ENCODE data around the gene CHERP.

The CHERP gene, protein sequence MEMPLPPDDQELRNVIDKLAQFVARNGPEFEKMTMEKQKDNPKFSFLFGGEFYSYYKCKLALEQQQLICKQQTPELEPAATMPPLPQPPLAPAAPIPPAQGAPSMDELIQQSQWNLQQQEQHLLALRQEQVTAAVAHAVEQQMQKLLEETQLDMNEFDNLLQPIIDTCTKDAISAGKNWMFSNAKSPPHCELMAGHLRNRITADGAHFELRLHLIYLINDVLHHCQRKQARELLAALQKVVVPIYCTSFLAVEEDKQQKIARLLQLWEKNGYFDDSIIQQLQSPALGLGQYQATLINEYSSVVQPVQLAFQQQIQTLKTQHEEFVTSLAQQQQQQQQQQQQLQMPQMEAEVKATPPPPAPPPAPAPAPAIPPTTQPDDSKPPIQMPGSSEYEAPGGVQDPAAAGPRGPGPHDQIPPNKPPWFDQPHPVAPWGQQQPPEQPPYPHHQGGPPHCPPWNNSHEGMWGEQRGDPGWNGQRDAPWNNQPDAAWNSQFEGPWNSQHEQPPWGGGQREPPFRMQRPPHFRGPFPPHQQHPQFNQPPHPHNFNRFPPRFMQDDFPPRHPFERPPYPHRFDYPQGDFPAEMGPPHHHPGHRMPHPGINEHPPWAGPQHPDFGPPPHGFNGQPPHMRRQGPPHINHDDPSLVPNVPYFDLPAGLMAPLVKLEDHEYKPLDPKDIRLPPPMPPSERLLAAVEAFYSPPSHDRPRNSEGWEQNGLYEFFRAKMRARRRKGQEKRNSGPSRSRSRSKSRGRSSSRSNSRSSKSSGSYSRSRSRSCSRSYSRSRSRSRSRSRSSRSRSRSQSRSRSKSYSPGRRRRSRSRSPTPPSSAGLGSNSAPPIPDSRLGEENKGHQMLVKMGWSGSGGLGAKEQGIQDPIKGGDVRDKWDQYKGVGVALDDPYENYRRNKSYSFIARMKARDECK

DNA sequence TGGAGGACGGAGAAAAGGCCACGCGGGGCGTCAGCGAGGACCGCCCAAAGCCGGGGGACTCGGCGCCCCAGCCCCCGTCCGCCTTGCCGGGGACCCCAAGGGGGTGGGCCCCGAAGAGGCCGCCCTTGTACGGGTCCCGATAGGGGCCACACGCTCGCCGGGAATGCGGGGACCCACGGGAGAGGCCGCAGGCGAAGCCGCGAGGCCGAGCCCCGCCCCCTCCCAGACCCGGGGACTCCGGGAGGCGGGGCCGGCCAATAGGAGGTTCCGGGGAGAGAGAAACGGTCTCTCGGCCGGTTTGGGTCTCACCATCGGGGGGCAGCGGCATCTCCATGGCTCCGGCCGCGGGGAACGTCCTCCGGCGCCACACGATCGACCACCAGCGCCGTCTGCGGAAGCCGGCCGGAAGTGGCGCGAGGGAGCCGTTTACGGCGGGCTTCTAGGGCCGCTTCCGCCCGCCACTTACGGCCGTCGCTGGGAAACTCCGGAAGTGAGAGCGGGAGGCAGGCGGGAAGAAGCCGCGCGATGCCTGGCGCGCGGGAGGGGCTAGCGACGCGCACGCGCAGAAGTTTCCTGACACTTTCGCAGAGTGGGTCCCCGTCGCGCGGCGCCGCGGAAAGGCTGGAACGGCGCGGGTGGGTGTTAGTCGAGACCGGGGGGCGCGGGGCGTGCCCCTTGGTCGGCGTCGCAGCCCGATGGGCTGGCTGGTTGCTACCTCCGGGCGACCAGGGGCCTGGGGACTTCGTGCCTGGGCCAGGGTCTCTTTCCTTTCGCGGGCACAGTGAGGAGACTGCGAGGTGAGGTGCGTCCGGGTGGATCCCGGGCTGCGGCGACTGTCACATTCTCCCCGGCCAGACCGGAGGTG is at the start of gene CHERP:
CHERP (minus strand) TSS at position 393 of the 865 bp plus-strand sequence; CDS start at position 334, 59 bp downstream.
- DNase-seq (ENCODE audit: low spot score in 2 of 2) (peak; percentile 87 to 89), ATAC-seq (ENCODE audit: low read depth) (peak; percentile 84)
- Mint-ChIP-seq H3K4me3 (peak within 1 kb of the TSS; percentile 95), H3K27ac (peak within 1 kb of the TSS; percentile 90), H3K9me3 (no peaks in the 10 kb centered on the region), H3K4me1 (peaks cover 38% of the 10 kb centered on the region), H3K27me3 (no peaks in the 10 kb centered on the region), H3K36me3 (peaks cover 21% of the 10 kb centered on the region)

DNA sequence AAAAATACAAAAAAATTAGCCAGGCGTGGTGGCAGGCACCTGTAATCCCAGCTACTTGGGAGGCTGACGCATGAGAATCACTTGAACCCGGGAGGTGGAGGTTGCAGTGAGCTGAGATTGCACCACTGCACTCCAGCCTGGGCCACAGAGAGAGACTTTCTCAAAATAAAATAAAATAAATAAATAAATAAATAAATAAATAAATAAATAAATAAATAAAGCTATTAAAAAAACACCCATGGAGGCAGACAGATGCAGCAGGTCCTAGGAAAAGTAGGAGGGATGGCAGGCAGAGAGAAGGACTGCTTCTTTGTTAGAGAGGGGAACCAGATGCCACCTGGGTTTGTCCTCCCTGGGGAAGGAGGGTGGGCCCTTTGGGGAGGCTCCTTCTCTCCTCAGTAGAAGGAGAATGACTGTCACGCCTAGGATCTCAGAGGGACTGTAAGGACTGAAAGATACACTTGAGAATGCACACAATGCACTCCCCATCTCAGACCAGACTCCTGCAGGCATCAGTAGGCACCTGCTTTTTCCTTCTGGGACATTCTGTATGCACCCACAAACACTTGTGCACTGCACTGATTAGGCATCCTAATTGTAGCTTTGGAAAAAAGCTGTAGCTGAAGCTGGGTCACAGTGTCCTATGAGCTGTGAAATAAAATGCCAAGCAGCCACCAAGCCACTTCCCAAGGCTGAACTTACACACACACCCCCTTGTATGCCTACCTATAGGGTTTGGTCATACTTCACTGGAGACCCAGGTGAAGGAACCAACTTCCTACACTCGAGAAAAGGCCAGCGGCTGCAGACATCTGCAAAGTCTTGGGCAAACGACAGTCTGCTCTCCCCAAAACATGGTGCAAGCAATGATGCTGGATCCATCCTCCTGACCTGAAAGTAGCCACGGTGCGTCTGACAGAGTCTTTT is 48.9 kb upstream of the CHERP start:
- H3K9me3 Mint-ChIP-seq = no peaks in the 10 kb centered on the region
- H3K27me3 Mint-ChIP-seq = no peaks in the 10 kb centered on the region
- ATAC-seq (ENCODE audit: low read depth) (no peak), DNase-seq (ENCODE audit: low spot score in 2 of 2) (no peak)
- H3K4me1 Mint-ChIP-seq = peaks cover 67% of the 10 kb centered on the region
- no peaks in the 10 kb centered on the region for H3K36me3 Mint-ChIP-seq
- no peak overlapping the region for H3K4me3 Mint-ChIP-seq
- no peak overlapping the region for H3K27ac Mint-ChIP-seq

DNA sequence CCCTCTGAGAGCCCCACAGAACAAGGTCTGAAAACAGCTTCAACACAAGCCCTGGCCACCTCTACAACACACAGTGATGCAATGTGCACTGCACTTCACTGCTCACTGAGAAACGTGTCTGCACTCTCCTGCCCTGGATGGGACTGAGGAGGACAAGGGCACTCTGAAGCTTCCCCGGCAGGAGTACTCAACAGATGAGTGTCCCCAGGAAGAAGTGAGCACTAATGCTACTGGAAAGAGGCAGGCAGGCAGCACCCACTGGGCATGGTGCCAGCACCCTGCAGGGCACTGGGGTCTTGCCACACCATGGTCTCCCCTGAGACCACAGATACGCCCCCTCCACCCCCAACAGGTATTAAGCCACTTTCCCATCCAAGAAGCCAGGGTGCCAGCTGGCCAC is 47.7 kb upstream of the CHERP start:
- no peak overlapping the region for H3K4me3 Mint-ChIP-seq
- no peaks in the 10 kb centered on the region for H3K9me3 Mint-ChIP-seq

DNA sequence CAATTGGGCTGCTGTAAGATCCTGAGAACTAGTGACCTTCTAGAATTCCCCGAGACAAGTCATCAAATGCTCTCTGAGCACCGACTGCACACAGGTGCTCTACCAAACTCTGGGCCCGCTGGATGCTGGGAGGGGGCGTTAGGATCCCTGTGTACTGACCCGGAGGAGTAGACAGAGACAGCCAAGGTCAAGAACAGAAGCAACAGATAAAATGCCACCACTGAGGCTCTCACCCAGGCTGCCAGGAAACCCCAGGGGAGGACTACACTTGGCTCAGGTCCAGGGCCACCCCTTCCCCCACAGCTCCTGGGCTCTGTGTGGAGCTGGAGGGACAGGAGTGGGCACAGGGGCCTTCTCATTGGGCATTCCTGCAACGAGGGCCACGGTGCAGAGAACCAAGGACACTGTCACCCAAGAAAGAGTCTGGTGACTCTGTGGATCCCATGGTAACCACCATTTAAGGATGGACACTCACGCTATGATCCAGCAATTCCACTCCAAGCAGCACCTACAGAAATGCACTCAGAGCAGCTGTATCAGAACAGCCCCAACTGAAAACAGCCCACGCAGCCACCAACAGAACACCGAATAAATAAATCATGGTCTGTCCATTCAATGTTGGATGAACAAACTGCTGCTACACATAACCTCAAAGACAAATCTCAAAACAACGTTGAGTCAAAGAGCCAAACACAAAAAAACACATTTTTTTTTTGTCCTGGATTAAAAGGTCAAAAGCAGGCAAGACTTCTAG is 46.8 kb upstream of the CHERP start:
- peak overlapping the region; percentile 93 for H3K4me3 Mint-ChIP-seq
- no peaks in the 10 kb centered on the region for H3K9me3 Mint-ChIP-seq
- no peaks in the 10 kb centered on the region for H3K27me3 Mint-ChIP-seq
- H3K27ac Mint-ChIP-seq = peak overlapping the region; percentile 99
- peaks cover 53% of the 10 kb centered on the region for H3K4me1 Mint-ChIP-seq
- peaks cover 2% of the 10 kb centered on the region for H3K36me3 Mint-ChIP-seq
- peak; percentile 2 for ATAC-seq (ENCODE audit: low read depth)
- DNase-seq (ENCODE audit: low spot score in 2 of 2) = no peak

More for the DNA sequence above, 47.7 kb upstream of the CHERP start:
- Mint-ChIP-seq H3K27ac (peak overlapping the region; percentile 99), H3K36me3 (peaks cover 2% of the 10 kb centered on the region), H3K4me1 (peaks cover 61% of the 10 kb centered on the region), H3K27me3 (no peaks in the 10 kb centered on the region)
- DNase-seq (ENCODE audit: low spot score in 2 of 2) = no peak
- ATAC-seq (ENCODE audit: low read depth) = no peak

DNA sequence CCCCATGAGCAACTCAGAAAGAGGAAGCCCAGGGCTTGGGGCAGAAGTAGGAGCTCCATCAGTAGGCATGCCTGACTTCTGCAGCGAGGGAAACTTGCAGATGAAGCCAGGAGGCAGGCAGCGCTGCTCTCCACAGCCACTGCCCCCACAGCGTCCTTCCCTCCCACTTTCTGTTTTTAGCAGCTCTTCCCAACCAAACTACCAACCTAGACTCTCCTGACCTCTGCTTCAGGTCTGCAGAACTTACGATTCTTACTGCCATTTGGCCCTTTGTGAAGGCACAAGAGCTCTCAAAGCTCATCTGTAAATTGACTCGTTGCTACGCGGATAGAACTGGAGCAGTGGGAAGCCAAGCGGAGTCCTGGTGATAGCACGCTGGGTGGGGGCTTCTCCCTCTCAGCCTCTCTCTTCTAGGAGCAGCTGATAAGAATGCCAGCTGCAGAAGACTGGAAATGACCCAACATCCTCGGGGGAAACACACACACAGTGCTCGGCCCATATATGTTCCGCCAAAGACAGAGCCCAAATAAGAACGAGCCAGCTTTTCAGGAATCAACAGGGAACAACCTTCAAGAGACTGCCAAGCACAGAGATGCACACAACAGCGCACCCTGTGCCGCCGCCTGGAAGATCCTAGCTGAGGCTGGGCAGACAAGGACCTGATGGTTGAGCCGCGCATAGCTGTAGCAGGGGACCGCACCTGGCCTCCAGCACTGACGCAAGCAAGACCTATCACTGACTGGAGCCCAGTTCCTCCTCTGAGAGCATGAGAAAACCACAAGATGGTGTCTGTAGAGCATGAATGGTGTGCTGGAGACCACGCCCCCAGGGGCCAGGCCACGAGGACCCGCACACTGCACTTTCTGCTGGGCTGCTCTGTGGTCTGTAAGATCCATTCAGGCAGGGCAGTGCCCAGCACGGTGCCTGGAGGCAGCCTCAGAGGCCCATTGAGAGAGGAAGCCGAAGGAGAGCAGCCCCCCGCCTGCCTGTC is 45.9 kb upstream of the CHERP start:
- peaks cover 2% of the 10 kb centered on the region for H3K36me3 Mint-ChIP-seq
- peaks cover 50% of the 10 kb centered on the region for H3K4me1 Mint-ChIP-seq
- H3K27ac Mint-ChIP-seq = peak overlapping the region; percentile 99
- peak; percentile 79 to 82 for DNase-seq (ENCODE audit: low spot score in 2 of 2)
- H3K27me3 Mint-ChIP-seq = no peaks in the 10 kb centered on the region
- H3K4me3 Mint-ChIP-seq = peak overlapping the region; percentile 93
- no peaks in the 10 kb centered on the region for H3K9me3 Mint-ChIP-seq
- ATAC-seq (ENCODE audit: low read depth) = peak; percentile 65

DNA sequence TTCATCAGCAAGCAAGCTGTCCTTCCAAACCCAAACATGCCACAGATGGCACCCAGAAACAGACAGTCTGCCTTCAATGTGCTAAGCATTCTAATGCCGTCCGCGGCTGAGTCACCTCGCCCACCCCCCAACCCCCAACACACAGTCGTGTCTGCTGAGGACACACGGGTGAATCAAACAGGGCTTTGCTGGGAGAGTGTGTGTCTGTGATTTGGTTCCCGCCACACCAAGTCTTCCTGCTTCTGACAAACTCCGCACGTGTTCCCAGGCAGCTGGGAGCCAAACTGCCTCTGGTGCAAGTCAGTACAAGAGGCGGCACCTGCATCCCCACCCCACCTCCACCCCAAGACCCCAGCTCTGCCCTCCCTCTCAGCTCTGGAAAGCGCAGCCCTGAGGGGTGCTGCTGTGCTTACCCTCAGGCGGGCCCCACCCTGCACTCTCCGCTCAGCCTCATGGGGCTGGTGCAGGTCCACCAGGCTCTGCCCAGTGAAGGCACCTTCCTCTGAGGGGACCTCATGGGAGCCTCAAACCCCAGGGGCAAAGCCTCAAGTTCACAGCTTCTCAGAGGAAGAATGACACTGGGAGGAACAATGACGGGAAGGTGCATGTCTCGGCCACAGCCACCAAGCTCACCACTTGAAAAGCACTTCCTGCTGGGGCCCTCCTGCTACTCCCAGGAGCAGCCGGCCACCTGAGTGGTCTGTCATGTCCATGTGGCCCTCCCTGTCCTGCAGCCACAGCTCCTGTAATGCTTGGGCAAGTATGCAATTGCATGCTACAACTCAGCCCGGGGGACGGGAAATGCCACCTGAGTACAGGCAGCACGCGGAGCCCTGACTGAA is 45.0 kb upstream of the CHERP start:
- Mint-ChIP-seq H3K36me3 (peaks cover 2% of the 10 kb centered on the region), H3K9me3 (no peaks in the 10 kb centered on the region), H3K27me3 (no peaks in the 10 kb centered on the region), H3K4me1 (peaks cover 54% of the 10 kb centered on the region), H3K4me3 (peak overlapping the region; percentile 93), H3K27ac (peak overlapping the region; percentile 99)
- DNase-seq (ENCODE audit: low spot score in 2 of 2) = peak; percentile 77 to 81
- no peak for ATAC-seq (ENCODE audit: low read depth)

DNA sequence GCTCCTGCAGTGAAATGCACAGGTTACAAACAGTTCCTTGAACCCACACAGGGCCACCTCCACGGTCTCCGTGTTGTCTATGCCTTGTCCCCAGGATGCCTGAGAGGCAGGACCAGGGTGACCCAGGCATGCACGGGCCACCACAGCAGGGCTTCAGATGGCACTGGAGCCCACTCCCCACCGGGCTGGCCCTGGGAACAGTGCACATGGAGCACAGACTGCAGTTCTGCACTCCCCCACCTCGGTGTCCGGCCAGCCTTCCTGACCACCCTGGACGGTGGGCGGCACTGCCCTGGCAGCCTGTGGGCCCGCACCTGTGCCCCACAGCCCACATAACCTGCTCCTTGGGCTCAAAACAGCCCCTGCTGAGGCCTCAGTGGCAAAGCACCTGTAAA is 44.2 kb upstream of the CHERP start:
- peak overlapping the region; percentile 99 for H3K27ac Mint-ChIP-seq
- peak overlapping the region; percentile 93 for H3K4me3 Mint-ChIP-seq
- H3K9me3 Mint-ChIP-seq = no peaks in the 10 kb centered on the region
- DNase-seq (ENCODE audit: low spot score in 2 of 2) = peak in 1 of 2 donors; percentile 51
- peaks cover 54% of the 10 kb centered on the region for H3K4me1 Mint-ChIP-seq
- no peak for ATAC-seq (ENCODE audit: low read depth)
- H3K36me3 Mint-ChIP-seq = peaks cover 2% of the 10 kb centered on the region
- no peaks in the 10 kb centered on the region for H3K27me3 Mint-ChIP-seq

DNA sequence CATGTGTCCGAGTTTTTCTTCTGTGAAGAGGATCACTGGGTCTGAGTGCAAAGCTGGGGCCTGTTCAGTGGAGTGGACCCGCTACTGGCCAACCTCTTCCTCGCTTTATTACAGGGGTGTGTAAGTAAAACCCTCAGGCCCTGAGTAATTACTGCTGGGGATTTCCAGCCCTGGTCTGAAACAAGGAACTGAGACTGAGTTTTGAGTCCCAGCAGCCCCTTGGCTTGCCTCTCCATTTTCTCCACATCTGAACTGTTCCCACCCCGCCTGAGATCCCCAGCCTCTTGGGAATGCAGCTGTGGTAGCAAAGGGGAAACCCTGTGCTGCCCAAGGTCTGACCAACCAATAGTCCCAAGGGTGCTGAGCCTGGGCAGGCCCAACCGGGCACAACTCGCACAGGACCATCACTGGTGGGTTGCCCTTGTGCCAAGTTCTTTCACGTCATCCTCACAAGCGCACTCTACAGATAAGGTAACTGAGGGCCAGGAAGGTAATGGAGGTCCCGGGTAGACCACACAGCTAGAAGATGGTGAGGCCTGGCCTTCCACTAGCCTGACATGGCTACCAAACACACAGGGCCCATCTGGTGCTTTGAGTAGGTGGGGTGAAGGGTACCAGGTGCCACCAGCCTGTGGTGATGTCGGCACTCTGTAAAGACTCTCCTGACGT is 43.7 kb upstream of the CHERP start:
- Mint-ChIP-seq H3K4me1 (peaks cover 51% of the 10 kb centered on the region), H3K4me3 (peak overlapping the region; percentile 93), H3K27me3 (no peaks in the 10 kb centered on the region), H3K27ac (peak overlapping the region; percentile 99), H3K36me3 (peaks cover 2% of the 10 kb centered on the region), H3K9me3 (no peaks in the 10 kb centered on the region)
- DNase-seq (ENCODE audit: low spot score in 2 of 2) (peak; percentile 69 to 71), ATAC-seq (ENCODE audit: low read depth) (peak; percentile 43)

DNA sequence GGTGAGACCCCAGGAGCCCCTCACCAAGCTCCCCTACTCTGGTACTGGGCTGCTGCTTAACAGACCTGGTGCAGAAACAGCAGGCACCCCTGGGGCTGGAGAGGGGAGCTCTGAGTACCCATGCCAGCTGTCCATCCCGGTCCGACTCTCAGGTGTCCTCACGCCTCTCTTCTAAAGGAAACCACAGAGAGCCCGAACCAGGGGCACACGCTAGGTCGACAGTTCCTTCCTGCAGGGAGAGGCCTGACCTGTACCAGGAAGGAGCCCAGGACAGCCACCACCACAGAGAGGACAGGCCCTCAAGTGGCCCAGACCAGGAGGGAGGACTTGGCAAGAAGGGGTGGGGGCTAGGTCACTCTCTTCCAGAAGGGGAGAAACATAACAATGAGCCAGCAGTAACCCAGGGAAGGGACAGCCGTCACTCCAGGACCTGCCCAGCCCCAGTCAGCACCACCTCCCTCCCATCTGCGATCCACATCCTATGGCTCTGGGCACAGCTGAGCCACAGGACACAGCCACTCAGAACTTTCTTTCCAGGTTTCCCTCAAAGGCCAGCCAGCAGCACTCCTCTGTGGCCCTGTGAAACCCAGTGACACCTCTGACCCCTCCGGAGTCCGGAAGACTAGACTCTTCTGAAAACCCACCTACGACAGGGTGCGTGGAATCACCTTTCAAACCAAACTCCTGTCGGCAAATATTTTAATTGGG is 43.0 kb upstream of the CHERP start:
- DNase-seq (ENCODE audit: low spot score in 2 of 2) (no peak), ATAC-seq (ENCODE audit: low read depth) (no peak)
- Mint-ChIP-seq H3K27ac (peak overlapping the region; percentile 99), H3K4me1 (peaks cover 54% of the 10 kb centered on the region), H3K9me3 (no peaks in the 10 kb centered on the region), H3K27me3 (no peaks in the 10 kb centered on the region), H3K36me3 (peaks cover 2% of the 10 kb centered on the region), H3K4me3 (peak overlapping the region; percentile 93)
